NCI-H1105 (cell line): ENCODE data around the gene TSPOAP1.

Experiments
- DNase-seq: peaks from one replicate; lab custom pipeline; 2025; lab: John Stamatoyannopoulos, UW

Gene TSPOAP1

GRCh38 chr17:58302171-58302918, 26.2 kb downstream of the TSPOAP1 start:
- no peak for DNase-seq

- no peak for DNase-seq
These were observed 27.0 kb downstream of the TSPOAP1 start for GRCh38 chr17:58301504-58302150.

GRCh38 chr17:58300336-58300735, 28.3 kb downstream of the TSPOAP1 start:
- DNase-seq = no peak

- DNase-seq = no peak
These were observed 34.6 kb downstream of the TSPOAP1 start for GRCh38 chr17:58294034-58294433.

- DNase-seq = no peak
These were observed 37.3 kb downstream of the TSPOAP1 start for GRCh38 chr17:58291246-58291645.

GRCh38 chr17:58289869-58290268, 38.7 kb downstream of the TSPOAP1 start:
- DNase-seq = no peak

GRCh38 chr17:58285422-58285810, 43.2 kb downstream of the TSPOAP1 start:
- DNase-seq = no peak

- no peak for DNase-seq
These were observed 43.8 kb downstream of the TSPOAP1 start for GRCh38 chr17:58284613-58285421.

GRCh38 chr17:58283674-58284612, 44.7 kb downstream of the TSPOAP1 start:
- DNase-seq = no peak

- DNase-seq = no peak
These were observed 46.2 kb downstream of the TSPOAP1 start for GRCh38 chr17:58282442-58282841.

GRCh38 chr17:58281511-58282011, 47.0 kb downstream of the TSPOAP1 start:
- no peak for DNase-seq

- no peak for DNase-seq
These were observed 47.9 kb downstream of the TSPOAP1 start, which contains the start of gene MPO for GRCh38 chr17:58280480-58281217. MPO (minus strand) TSS chr17:58280935; CDS start chr17:58280758, 177 bp downstream.

- no peak for DNase-seq
These were observed 48.7 kb downstream of the TSPOAP1 start for GRCh38 chr17:58279736-58280479.

- DNase-seq = no peak
These were observed 49.4 kb downstream of the TSPOAP1 start for GRCh38 chr17:58279016-58279711.

GRCh38 chr17:58278661-58279015, 50.0 kb downstream of the TSPOAP1 start:
- DNase-seq = no peak

- DNase-seq = no peak
These were observed 50.6 kb downstream of the TSPOAP1 start for GRCh38 chr17:58277802-58278595.

GRCh38 chr17:58277107-58277801, 51.3 kb downstream of the TSPOAP1 start:
- no peak for DNase-seq

- DNase-seq = no peak
These were observed 52.2 kb downstream of the TSPOAP1 start for GRCh38 chr17:58276423-58276822.
